Measurements from ENCODE around the gene UROC1.

Gene UROC1

GRCh38 chr3:126478581-126479310 is 38.8 kb downstream of the UROC1 start:
- DNase-seq (ENCODE audit: low spot score) = no peak

- DNase-seq (ENCODE audit: low spot score) = no peak
These were observed 40.6 kb downstream of the UROC1 start for GRCh38 chr3:126477061-126477380.

- DNase-seq (ENCODE audit: low spot score) = peak; percentile 38
These were observed 41.2 kb downstream of the UROC1 start for GRCh38 chr3:126476166-126477060.

- peak; percentile 100 for DNase-seq (ENCODE audit: low spot score)
These were observed 42.0 kb downstream of the UROC1 start, which contains the start of gene ZXDC for GRCh38 chr3:126475413-126476114. ZXDC (minus strand) TSS chr3:126475891; CDS start chr3:126475865, 26 bp downstream.

GRCh38 chr3:126474498-126475412 is 42.8 kb downstream of the UROC1 start:
- peak; percentile 65 for DNase-seq (ENCODE audit: low spot score)

GRCh38 chr3:126473292-126474168 is 44.0 kb downstream of the UROC1 start:
- no peak for DNase-seq (ENCODE audit: low spot score)

GRCh38 chr3:126472277-126473006 is 45.1 kb downstream of the UROC1 start:
- DNase-seq (ENCODE audit: low spot score) = peak; percentile 47

GRCh38 chr3:126469479-126469878 is 48.1 kb downstream of the UROC1 start:
- DNase-seq (ENCODE audit: low spot score) = no peak

GRCh38 chr3:126468028-126468891 is 49.3 kb downstream of the UROC1 start:
- DNase-seq (ENCODE audit: low spot score) = no peak

GRCh38 chr3:126467611-126467955 is 50.0 kb downstream of the UROC1 start:
- no peak for DNase-seq (ENCODE audit: low spot score)

GRCh38 chr3:126466886-126467610 is 50.5 kb downstream of the UROC1 start:
- DNase-seq (ENCODE audit: low spot score) = no peak

- no peak for DNase-seq (ENCODE audit: low spot score)
These were observed 51.5 kb downstream of the UROC1 start for GRCh38 chr3:126465928-126466544.

- DNase-seq (ENCODE audit: low spot score) = no peak
These were observed 52.6 kb downstream of the UROC1 start for GRCh38 chr3:126464997-126465396.

- no peak for DNase-seq (ENCODE audit: low spot score)
These were observed 53.1 kb downstream of the UROC1 start for GRCh38 chr3:126464494-126464893.

GRCh38 chr3:126464093-126464492 is 53.5 kb downstream of the UROC1 start:
- DNase-seq (ENCODE audit: low spot score) = no peak

- DNase-seq (ENCODE audit: low spot score) = no peak
These were observed 54.1 kb downstream of the UROC1 start for GRCh38 chr3:126463521-126463920.

- DNase-seq (ENCODE audit: low spot score) = no peak
These were observed 56.0 kb downstream of the UROC1 start for GRCh38 chr3:126461450-126462070.
